ENCODE results near the gene PTGER4.

- TF ChIP-seq, protein P1, sequence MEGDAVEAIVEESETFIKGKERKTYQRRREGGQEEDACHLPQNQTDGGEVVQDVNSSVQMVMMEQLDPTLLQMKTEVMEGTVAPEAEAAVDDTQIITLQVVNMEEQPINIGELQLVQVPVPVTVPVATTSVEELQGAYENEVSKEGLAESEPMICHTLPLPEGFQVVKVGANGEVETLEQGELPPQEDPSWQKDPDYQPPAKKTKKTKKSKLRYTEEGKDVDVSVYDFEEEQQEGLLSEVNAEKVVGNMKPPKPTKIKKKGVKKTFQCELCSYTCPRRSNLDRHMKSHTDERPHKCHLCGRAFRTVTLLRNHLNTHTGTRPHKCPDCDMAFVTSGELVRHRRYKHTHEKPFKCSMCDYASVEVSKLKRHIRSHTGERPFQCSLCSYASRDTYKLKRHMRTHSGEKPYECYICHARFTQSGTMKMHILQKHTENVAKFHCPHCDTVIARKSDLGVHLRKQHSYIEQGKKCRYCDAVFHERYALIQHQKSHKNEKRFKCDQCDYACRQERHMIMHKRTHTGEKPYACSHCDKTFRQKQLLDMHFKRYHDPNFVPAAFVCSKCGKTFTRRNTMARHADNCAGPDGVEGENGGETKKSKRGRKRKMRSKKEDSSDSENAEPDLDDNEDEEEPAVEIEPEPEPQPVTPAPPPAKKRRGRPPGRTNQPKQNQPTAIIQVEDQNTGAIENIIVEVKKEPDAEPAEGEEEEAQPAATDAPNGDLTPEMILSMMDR (IDR thresholded peaks at IDR 0.05): no peak
- TF ChIP-seq POLR2A (IDR thresholded peaks at IDR 0.05): no peak
Observed at GRCh38 chr5:40634154-40634553, 45.6 kb upstream of the PTGER4 start.
